ENCODE measurements around the gene SYNJ2. TPM values are rescaled to one million over a fixed set of nuclear protein-coding genes. Genes with fewer than 3 reads are reported as not detected.
A peak's percentile ranks its signal among the peaks of the same experiment; 100 is the strongest.

The SYNJ2 gene
- total RNA-seq, 5 donors from 2014 or later (not counting 1 experiment from before 2014, with no cell fraction given) = 20.0 to 37.0 (median 22.3) TPM

- H3K27ac Mint-ChIP-seq = peak overlapping the region in 1 of 2 donors; percentile 52
- no peak for ATAC-seq (replicated peaks in 1 of 4)
- POLR2A ChIA-PET = interaction anchor here in 1 of 2 donors (0.6 kb wide), 1 partner anchor 36 kb away, joined by 3 read pairs; no protein-coding TSS in a partner anchor
Measured at GRCh38 chr6:158020811-158021210, 39.1 kb downstream of the SYNJ2 start.

GRCh38 chr6:158021376-158021775, 39.7 kb downstream of the SYNJ2 start:
- WGBS (ENCODE audit: insufficient coverage) = 98% methylated on average over 4 of the region's 4 CpGs
- Mint-ChIP-seq H3K27ac (peak overlapping the region in 1 of 2 donors; percentile 52), H3K9me3 (no peaks in the 10 kb centered on the region), H3K4me3 (no peak overlapping the region), H3K4me1 (peaks cover 8 to 16% (median 11%) of the 10 kb centered on the region in 3 donors), H3K27me3 (no peaks in the 10 kb centered on the region), H3K36me3 (peaks cover 21% of the 10 kb centered on the region)
- Histone ChIP-seq H3K27ac (ENCODE audit: low read length) (no peak overlapping the region), H3K9me3 (no peaks in the 10 kb centered on the region), H3K4me1 (ENCODE audit: control insufficient read depth in 1 of 2, extremely low read depth in 1 of 2, insufficient read depth in 2 of 2, low read length in 2 of 2) (peaks cover 4 to 8% of the 10 kb centered on the region in 2 experiments), H3K27me3 (replicated peaks in 1 of 2; ENCODE audit: control insufficient read depth in 2 of 2, extremely low read depth in 1 of 2, insufficient read depth in 2 of 2, low read length in 1 of 2) (no peaks in the 10 kb centered on the region), H3K36me3 (ENCODE audit: control insufficient read depth in 2 of 2, extremely low read depth in 1 of 2, insufficient read depth in 1 of 2, low read length in 1 of 2) (peaks cover 14 to 21% of the 10 kb centered on the region in 2 donors), H3K4me3 (ENCODE audit: control insufficient read depth in 1 of 2, extremely low read depth in 1 of 2, low read length in 1 of 2) (no peak overlapping the region)
- DNase-seq (no peak), ATAC-seq (replicated peaks in 1 of 4) (no peak)
- ChIA-PET POLR2A (no interaction called here), CTCF (no interaction called here)

More at GRCh38 chr6:158020811-158021210, 39.1 kb downstream of the SYNJ2 start:
- no peaks in the 10 kb centered on the region for H3K27me3 ChIP-seq (replicated peaks in 1 of 2; ENCODE audit: control insufficient read depth in 2 of 2, extremely low read depth in 1 of 2, insufficient read depth in 2 of 2, low read length in 1 of 2)
- Mint-ChIP-seq H3K4me3 (no peak overlapping the region), H3K36me3 (peaks cover 21% of the 10 kb centered on the region), H3K27me3 (no peaks in the 10 kb centered on the region), H3K4me1 (peaks cover 2 to 11% (median 5%) of the 10 kb centered on the region in 3 donors), H3K9me3 (no peaks in the 10 kb centered on the region)
- DNase-seq = no peak
- peaks cover under 1 to 2% of the 10 kb centered on the region in 2 experiments for H3K4me1 ChIP-seq (ENCODE audit: control insufficient read depth in 1 of 2, extremely low read depth in 1 of 2, insufficient read depth in 2 of 2, low read length in 2 of 2)
- H3K9me3 ChIP-seq = no peaks in the 10 kb centered on the region
- peaks cover 15 to 21% of the 10 kb centered on the region in 2 donors for H3K36me3 ChIP-seq (ENCODE audit: control insufficient read depth in 2 of 2, extremely low read depth in 1 of 2, insufficient read depth in 1 of 2, low read length in 1 of 2)
- CTCF ChIA-PET = no interaction called here
- H3K4me3 ChIP-seq (ENCODE audit: control insufficient read depth in 1 of 2, extremely low read depth in 1 of 2, low read length in 1 of 2) = no peak overlapping the region
- WGBS (ENCODE audit: insufficient coverage) = no CpG with 5 or more reads among the region's 2 CpGs
- H3K27ac ChIP-seq (ENCODE audit: low read length) = no peak overlapping the region

DNA sequence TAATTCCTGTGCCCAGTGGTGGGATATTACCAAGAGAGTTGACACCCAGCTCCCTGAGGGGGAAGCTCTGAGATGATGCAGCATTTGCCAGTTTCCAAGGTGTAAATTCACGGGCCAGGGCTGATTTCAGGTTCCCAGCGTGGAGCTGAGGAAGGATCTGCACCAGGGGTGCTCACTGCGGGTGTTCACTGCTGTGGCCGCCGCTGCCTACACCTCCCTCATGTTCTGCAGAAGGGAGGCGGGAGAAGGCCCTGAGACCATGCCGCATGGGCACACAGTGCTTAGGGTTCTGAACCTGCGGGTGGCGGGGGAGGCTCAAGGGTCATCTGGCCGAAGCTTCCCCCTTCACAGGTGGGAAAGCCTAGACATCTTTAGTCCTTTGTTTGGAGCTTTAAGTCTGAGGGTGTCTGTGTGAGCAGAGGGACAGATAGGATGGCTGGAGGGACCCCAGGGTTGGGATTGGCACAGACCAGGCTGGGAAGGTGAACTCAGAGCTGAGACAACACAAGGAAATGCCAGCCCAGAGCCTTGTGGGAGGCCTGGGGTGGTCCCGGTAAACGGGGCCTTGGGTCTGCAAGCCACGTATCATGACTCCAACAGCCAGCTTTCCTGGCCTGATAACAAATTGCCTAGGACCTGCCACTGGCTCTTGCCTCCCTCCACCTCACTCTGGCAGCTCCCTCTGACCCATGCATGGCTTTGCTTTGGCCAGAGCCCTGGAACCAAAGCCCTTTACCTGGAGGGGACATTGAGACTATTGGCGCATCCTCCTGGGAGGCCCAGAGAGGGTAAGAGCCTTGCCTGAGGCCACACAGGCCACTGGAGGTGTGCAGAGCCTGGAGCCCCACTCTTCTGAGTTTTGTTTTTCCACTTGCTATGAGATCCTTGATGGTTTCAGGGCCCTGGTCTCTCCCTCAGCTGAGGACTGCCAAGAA, 40.4 kb downstream of the SYNJ2 start:
- peak overlapping the region in 1 of 2 donors; percentile 28 for H3K27ac Mint-ChIP-seq
- ChIA-PET POLR2A (no interaction called here), CTCF (interaction anchor here in 1 of 2 donors (0.6 kb wide), 1 partner anchor 22 kb away, joined by 3 read pairs; no protein-coding TSS in a partner anchor)
- DNase-seq (no peak), ATAC-seq (replicated peaks in 1 of 4) (no peak)
- 97% methylated on average over 14 of the region's 14 CpGs for WGBS (ENCODE audit: insufficient coverage)
- Histone ChIP-seq H3K27ac (ENCODE audit: low read length) (no peak overlapping the region), H3K4me3 (ENCODE audit: control insufficient read depth in 1 of 2, extremely low read depth in 1 of 2, low read length in 1 of 2) (no peak overlapping the region), H3K36me3 (ENCODE audit: control insufficient read depth in 2 of 2, extremely low read depth in 1 of 2, insufficient read depth in 1 of 2, low read length in 1 of 2) (peaks cover 11 to 21% of the 10 kb centered on the region in 2 donors), H3K4me1 (ENCODE audit: control insufficient read depth in 1 of 2, extremely low read depth in 1 of 2, insufficient read depth in 2 of 2, low read length in 2 of 2) (peaks cover 6 to 15% of the 10 kb centered on the region in 2 experiments), H3K9me3 (no peaks in the 10 kb centered on the region), H3K27me3 (replicated peaks in 1 of 2; ENCODE audit: control insufficient read depth in 2 of 2, extremely low read depth in 1 of 2, insufficient read depth in 2 of 2, low read length in 1 of 2) (no peaks in the 10 kb centered on the region)
- peaks cover 15 to 23% (median 18%) of the 10 kb centered on the region in 3 donors for H3K4me1 Mint-ChIP-seq
- H3K9me3 Mint-ChIP-seq = no peaks in the 10 kb centered on the region
- H3K4me3 Mint-ChIP-seq = no peak overlapping the region
- H3K27me3 Mint-ChIP-seq = no peaks in the 10 kb centered on the region
- H3K36me3 Mint-ChIP-seq = peaks cover 21% of the 10 kb centered on the region

GRCh38 chr6:158022749-158023596, 41.3 kb downstream of the SYNJ2 start:
- WGBS (ENCODE audit: insufficient coverage) = 87% methylated on average over 13 of the region's 14 CpGs
- no peaks in the 10 kb centered on the region for H3K9me3 Mint-ChIP-seq
- H3K4me1 ChIP-seq (ENCODE audit: control insufficient read depth in 1 of 2, extremely low read depth in 1 of 2, insufficient read depth in 2 of 2, low read length in 2 of 2) = peaks cover 14 to 24% of the 10 kb centered on the region in 2 experiments
- H3K36me3 ChIP-seq (ENCODE audit: control insufficient read depth in 2 of 2, extremely low read depth in 1 of 2, insufficient read depth in 1 of 2, low read length in 1 of 2) = peaks cover 10 to 20% of the 10 kb centered on the region in 2 donors
- H3K9me3 ChIP-seq = no peaks in the 10 kb centered on the region
- DNase-seq (no peak), ATAC-seq (replicated peaks in 1 of 4) (no peak)
- peaks cover 24% of the 10 kb centered on the region for H3K36me3 Mint-ChIP-seq
- H3K27ac ChIP-seq (ENCODE audit: low read length) = no peak overlapping the region
- no peaks in the 10 kb centered on the region for H3K27me3 ChIP-seq (replicated peaks in 1 of 2; ENCODE audit: control insufficient read depth in 2 of 2, extremely low read depth in 1 of 2, insufficient read depth in 2 of 2, low read length in 1 of 2)
- no peak overlapping the region for H3K4me3 Mint-ChIP-seq
- POLR2A ChIA-PET = no interaction called here
- peaks cover 24 to 32% (median 27%) of the 10 kb centered on the region in 3 donors for H3K4me1 Mint-ChIP-seq
- peak overlapping the region; percentile 57 to 81 for H3K27ac Mint-ChIP-seq
- H3K4me3 ChIP-seq (ENCODE audit: control insufficient read depth in 1 of 2, extremely low read depth in 1 of 2, low read length in 1 of 2) = no peak overlapping the region
- CTCF ChIA-PET = interaction anchor here in 1 of 2 donors (0.6 kb wide), 1 partner anchor 23 kb away, joined by 3 read pairs; no protein-coding TSS in a partner anchor
- no peaks in the 10 kb centered on the region for H3K27me3 Mint-ChIP-seq

DNA sequence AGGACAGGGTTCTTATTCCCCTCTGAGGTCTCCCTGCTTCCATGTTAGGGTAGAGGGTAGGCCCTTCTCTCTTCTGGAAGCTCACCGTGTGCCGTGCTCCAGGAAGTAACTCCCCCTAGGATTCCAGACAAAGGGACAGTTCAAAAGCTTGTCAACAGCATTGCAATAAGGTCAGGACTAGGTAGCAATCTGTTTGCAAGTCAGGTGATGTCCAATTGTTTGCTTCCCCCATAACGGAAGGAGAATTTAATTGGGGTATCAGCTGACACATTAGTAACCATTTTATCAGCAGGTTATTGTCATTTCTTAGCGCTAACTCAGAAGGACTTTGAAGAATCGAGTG, 41.9 kb downstream of the SYNJ2 start:
- 83% methylated on average over 1 of the region's 5 CpGs for WGBS (ENCODE audit: insufficient coverage)
- no peak overlapping the region for H3K4me3 Mint-ChIP-seq
- ATAC-seq (replicated peaks in 1 of 4) (no peak), DNase-seq (no peak)
- no peaks in the 10 kb centered on the region for H3K27me3 ChIP-seq (replicated peaks in 1 of 2; ENCODE audit: control insufficient read depth in 2 of 2, extremely low read depth in 1 of 2, insufficient read depth in 2 of 2, low read length in 1 of 2)
- no peaks in the 10 kb centered on the region for H3K9me3 Mint-ChIP-seq
- no peak overlapping the region for H3K4me3 ChIP-seq (ENCODE audit: control insufficient read depth in 1 of 2, extremely low read depth in 1 of 2, low read length in 1 of 2)
- peaks cover 21% of the 10 kb centered on the region for H3K36me3 Mint-ChIP-seq
- POLR2A ChIA-PET = no interaction called here
- peaks cover 25 to 34% (median 29%) of the 10 kb centered on the region in 3 donors for H3K4me1 Mint-ChIP-seq
- peaks cover 14 to 30% of the 10 kb centered on the region in 2 experiments for H3K4me1 ChIP-seq (ENCODE audit: control insufficient read depth in 1 of 2, extremely low read depth in 1 of 2, insufficient read depth in 2 of 2, low read length in 2 of 2)
- peaks cover 6 to 15% of the 10 kb centered on the region in 2 donors for H3K36me3 ChIP-seq (ENCODE audit: control insufficient read depth in 2 of 2, extremely low read depth in 1 of 2, insufficient read depth in 1 of 2, low read length in 1 of 2)
- H3K27me3 Mint-ChIP-seq = no peaks in the 10 kb centered on the region
- H3K9me3 ChIP-seq = no peaks in the 10 kb centered on the region
- peak overlapping the region in 1 of 2 donors; percentile 57 for H3K27ac Mint-ChIP-seq
- CTCF ChIA-PET = no interaction called here
- H3K27ac ChIP-seq (ENCODE audit: low read length) = no peak overlapping the region

All from T-cell (primary cell).